Stimulated activated CD8-positive, alpha-beta memory T cell treated with anti-CD3 and anti-CD28 coated beads, Interleukin-4, amount 100 ng/mL, for 1 hour (primary cell): ENCODE measurements around the gene GPR142.
A peak's percentile ranks its signal among the peaks of the same experiment; 100 is the strongest.

ENCODE experiments used
- DNase-seq, 2 donors: peaks; one replicate each; pipeline ENCODE4 v3.0.0-alpha.2; 2020; ENCODE audit warnings: low read depth in 2 of 2, low spot score in 1 of 2

The GPR142 gene

DNA sequence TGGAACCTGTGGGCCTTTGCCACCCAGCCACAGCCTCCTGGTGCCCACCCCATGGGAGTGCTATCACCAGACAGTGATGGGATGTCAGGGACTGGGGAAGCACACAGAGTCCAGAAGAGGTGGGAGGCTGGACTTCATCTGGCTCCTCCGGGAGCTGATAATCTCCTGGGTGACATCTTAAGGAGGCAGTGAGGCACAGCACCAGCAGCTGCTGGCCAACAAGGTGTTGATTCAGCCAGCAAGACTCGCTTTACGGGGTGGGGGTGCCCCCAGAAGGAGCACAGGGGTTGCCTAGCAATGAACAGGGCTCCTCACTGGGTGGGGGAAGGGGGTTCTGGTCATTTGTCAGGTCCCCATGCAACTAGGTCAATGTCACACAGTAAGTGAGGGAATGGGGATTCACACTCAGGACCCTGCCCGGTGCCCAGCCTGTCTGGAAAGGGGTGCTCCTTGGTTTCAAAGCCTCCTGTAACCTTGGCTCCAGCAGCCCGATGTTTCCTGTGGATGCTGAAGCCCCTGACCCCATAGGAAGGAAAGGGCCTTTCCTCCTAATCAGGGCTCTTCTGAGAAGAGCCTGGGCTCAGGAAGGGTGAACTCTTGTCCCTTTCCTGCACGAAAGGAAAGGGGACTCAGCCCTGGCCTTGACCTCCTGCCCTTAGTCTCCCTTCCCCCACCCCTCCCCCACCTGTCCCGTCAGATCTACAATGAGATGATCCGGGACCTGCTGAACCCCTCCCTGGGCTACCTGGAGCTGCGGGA lies 23.6 kb upstream of the GPR142 start:
- no peak for DNase-seq

DNA sequence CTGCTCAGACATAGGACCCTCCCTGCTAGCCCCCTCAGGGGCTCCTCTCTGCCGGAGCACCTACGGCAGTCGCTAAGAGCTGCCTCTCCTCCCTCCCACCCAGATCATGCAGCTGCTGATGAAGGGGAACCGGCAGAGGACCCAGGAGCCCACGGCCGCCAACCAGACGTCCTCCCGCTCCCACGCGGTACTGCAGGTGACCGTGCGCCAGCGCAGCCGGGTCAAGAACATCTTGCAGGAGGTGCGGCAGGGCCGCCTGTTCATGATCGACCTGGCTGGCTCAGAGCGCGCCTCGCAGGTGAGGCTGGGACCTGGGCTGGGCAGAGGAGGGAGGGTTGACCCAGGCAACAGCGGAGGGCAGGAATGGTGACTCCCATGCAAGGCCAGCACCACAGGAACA lies 22.6 kb upstream of the GPR142 start:
- DNase-seq, result no peak

DNA sequence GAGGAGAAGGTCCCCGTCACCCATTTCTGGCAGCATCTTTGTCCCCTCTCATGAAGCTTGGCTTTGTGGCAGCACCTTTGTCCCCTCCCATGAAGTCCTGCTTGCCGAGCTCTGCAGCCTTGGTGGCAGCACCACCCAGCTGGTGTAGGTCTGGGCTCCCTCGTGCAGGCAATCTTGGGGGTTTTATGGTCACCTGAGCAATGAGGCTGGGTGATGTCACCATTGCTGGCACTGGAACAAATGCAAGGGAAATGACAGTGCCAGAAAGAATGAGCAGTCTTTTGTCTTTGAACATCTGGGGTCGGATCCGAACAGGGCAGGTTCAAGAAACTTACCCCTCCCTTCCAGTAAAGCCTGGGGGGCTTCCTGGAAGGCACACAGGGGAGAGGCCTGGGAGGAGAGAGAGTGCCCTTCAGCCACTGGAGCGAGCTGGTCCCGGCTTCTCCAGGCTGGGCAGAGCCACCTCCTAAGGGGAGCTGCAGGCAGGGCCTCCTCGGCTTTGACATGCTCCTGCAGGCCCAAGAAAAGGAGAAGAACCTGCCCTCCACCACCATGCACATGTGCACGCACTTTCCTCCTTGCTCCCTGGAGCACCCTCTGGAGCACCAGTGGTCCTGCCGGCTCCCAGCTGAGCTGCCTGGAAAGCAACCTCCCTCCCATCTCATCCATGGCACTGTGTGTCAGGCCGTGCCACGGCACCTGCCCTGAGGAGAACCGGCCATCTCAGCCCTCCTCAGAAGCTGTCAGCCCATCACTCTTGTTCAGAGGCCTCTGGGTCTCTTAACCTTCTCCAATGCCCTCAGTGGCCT lies 21.7 kb upstream of the GPR142 start:
- DNase-seq, result no peak

DNA sequence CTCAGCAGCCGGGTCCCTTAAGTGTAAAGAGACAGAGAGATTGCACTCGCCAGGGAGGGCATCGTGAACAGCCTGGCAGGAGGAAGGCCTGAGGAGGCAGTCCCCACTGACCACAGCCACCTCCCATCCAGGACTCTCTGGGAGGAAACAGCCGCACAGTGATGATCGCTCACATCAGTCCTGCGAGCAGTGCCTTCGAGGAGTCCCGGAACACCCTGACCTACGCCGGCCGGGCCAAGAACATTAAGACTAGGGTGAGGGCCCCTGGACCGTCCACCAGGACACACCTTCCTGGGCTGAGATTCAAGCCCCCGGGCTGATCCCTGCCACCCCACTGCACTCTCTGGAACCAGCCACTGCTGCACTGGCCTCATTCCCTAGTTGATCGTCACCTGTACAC lies 19.7 kb upstream of the GPR142 start:
- no peak for DNase-seq

DNA sequence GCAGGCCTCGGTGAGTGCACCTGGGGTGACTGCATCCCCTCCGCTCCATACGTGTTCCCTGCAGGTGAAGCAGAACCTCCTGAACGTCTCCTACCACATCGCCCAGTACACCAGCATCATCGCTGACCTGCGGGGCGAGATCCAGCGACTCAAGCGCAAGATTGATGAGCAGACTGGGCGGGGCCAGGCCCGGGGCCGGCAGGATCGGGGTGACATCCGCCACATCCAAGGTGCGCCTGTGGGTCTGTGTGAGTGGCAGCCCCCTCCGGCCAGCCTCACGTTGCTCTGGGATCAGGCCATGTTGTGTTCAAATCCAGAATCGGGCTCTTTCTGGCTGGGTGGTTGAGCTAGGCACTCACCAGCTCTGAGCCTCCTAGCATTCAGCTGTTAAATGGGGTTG lies 18.2 kb upstream of the GPR142 start:
- no peak for DNase-seq

DNA sequence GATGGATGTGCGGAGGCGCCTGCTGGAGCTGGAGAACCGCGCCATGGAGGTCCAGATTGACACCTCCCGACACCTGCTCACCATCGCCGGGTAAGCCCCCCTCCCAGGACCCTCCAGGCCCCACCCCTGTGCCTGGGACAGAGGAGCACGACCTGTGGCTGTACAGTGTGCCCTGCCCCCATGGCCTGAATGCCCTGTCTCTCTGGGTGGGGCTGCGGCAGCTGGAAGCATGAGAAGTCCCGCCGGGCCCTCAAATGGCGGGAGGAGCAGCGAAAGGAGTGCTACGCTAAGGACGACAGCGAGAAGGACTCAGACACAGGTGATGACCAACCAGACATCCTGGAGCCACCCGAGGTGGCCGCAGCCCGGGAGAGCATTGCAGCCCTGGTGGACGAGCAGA lies 16.8 kb upstream of the GPR142 start:
- DNase-seq, result no peak

DNA sequence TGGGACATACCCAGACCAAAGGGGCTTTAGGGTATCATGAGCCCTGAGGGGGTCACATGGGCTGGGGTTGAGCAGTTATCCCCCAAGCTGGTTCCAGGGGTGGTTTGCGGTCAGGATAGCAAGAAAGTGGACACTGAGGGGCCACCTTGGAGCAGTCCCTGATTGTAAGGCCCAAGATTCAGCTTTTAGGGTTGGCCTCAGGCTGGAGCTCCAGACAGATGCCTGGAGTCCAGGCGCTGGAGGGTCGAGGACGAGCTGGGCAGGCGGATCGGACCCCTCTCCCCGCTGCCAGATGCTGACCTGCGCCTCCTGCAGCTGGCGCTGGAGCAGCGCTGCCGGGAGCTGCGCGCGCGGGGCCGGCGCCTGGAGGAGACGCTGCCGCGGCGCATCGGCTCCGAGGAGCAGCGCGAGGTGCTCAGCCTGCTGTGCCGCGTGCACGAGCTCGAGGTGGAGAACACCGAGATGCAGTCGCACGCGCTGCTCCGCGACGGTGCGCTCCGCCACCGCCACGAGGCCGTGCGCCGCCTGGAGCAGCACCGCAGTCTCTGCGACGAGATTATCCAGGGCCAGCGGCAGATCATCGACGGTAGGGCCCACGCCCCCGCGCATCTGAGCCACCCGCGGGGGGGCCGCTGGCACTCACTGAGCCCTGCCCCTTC lies 15.6 kb upstream of the GPR142 start:
- DNase-seq, result no peak

DNA sequence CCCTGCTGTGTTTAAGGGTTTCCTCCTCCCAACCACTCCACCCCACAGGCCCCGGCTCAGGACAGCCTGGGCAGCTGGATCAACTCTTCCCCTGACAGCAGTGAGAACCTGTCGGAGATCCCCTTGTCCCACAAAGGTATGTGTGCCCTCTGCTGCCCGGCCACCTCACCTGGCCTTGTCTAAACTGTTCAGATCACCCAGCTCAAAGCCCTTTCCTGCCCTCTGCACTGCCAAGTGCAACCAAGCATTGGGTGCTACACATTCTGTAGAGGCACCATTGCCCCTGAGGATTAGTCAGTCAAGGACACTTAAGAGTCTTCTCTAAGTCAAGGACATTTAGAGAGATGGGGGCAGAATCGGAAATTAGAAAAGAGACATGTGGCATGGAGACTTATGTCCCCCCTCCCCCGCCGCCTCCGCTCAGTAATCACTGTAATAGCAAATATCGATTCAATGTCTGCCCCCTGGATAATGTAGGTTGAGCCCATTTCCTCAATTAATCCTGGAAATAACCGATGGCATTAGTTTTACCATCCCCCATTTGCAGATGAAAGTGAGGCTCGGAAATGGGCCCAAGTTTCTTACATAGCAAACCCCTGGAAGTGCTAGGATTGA lies 13.8 kb upstream of the GPR142 start:
- DNase-seq, result no peak

DNA sequence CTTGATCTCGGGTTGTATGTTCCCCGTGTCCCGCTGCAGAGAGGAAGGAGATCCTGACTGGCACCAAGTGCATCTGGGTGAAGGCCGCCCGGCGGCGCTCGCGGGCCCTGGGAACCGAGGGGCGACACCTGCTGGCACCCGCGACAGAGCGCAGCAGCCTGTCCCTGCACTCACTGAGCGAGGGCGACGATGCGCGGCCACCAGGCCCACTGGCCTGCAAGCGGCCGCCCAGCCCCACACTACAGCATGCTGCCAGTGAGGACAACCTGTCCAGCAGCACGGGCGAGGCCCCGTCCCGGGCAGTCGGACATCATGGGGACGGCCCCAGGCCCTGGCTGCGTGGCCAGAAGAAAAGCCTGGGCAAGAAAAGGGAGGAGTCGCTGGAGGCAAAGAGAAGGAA lies 13.2 kb upstream of the GPR142 start:
- DNase-seq, result peak in 1 of 2 donors; percentile 17

DNA sequence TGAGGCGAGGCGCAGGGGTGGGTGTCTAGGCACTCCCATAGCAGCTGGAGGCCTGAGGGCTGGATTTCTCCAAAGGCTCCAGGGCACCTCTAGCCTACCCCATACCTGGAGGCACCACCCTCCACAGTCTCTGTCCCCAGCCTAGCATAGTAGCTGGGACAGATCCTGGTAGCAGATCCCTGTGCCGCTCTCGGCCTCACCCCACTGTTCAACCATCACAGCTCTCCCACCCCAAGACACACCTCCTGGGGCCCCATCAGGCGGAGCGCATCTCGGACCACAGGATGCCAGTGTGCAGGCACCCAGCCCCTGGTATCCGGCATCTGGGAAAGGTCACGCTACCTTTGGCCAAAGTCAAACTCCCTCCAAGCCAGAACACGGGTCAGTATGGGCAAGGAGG lies 12.7 kb upstream of the GPR142 start:
- no peak for DNase-seq

DNA sequence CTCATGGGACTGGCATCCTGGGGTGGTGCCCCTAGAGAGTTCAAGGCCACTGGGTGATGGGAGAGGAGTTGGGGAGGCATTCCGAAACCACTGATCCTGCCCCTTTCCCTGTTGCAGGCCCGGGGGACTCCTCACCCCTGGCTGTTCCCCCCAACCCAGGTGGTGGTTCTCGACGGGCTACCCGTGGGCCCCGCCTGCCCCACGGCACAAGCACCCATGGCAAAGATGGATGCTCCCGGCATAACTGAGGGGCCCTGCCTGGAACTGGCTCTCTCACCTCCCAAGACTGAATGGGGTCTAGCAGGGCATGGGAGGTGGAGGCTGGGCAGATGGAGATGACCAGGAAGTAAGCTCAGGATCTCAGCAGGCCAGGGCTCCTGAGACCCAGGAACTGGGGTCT lies 12.2 kb upstream of the GPR142 start:
- DNase-seq, result no peak

DNA sequence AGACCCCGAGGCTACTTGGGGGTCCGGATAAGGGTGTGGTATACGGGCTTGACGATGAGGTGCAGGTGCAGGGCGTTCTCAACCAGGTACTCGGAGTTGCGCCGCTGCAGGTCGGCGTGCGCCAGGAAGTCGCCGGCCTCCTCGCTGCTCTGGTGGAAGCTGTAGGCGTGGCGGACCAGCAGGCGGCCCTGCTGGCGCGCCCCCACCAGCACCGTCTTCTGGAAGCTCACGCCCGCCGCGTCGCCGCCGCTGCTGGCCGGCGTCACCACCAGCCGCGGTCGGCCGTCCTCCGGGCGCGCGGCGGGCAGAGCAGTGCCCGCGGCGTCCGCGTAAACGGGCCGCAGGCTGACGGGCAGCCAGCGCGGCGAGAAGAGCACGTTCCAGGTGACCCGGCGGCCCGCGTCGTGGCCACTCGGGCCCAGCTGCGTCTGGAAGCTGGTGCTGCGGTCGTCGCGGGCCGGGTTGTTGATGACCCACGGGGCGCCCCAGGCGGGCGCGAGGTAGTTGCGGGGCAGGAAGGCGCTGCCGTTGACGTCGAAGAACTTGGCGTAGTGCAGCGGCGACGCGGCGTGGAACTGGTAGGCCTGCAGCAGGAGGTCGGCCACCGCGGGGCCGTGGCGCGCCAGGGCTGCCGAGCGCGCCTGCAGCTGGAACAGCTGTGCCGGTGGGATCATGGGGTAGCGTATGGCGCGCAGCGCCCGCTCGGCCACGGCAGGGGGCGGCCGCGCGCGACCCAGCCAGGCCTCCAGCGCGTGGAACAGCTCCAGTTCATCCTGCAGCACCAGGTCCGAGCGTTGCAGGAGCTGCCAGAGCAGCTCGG lies 10.4 kb upstream of the GPR142 start:
- DNase-seq, result no peak

DNA sequence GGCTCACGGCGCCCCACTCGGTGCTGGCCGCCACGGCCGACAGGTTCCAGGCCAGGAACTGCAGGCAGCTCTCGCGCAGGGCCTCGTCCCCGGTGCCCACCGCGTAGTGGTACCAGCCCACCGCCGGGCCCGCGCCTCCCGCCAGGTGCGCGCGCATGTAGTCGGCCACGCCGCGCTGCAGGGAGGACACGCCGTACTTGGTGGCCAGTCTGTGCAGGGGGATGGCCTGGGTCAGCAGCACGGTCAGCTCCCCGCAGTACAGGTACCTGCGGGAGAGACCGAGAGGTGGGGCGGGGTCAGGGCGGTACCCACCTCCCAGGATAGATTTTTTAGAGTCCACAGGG lies 9.9 kb upstream of the GPR142 start:
- no peak for DNase-seq

DNA sequence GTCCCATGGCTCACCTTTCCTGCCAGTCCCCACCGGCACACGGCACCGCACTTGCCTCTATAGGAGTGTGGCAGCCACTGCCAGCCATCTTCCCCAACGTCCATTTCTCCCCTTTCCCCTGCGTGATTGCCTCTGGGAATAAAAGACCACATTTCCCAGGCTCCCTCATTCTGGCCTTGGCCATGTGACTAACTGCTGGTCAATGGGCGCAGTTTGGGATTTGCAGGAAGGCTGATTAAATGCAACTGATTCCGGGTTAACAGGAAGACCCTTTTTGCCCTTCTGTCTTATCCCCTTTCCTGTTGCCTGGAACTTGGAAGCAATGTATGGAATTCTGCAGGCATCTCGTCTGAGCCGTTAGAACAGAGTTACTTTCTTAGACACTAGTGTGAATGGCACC lies 8.6 kb upstream of the GPR142 start:
- DNase-seq, result no peak

DNA sequence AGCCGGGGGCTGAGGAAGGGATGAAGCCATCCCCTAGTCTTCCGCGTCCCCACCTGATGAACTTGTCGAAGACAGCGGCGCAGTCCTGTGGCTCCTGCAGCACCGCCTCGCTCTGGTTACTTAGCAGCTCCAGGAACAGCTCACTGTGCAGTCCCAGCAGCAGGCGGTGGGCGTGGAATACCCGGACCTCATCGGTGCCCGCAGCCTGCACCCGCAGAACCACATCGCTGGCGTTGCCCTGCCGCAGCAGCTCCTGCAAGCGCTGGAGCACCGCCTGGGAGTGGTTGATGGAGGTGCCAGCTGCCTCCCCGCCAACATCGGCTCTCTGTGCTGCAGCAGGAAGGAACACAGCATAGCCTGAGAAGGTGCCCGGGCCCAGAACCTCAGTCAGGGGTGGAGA lies 7.4 kb upstream of the GPR142 start:
- no peak for DNase-seq

DNA sequence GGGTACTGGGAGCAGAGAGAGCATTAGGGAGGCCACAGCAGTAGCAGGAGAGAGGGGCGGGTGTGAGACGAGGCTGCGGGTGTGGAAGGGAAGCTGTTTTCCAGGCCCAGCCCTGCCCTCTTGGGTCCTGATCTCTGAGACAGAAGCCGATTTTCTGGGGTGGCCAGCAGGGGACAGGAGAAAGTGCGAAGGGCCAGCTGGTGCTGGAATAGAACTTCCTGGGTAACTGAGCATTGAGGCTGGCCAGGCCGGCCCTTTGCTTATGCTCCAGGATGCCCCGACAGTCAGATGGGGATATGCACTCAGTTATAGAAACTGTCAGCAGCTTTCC lies 6.4 kb upstream of the GPR142 start:
- DNase-seq, result no peak

DNA sequence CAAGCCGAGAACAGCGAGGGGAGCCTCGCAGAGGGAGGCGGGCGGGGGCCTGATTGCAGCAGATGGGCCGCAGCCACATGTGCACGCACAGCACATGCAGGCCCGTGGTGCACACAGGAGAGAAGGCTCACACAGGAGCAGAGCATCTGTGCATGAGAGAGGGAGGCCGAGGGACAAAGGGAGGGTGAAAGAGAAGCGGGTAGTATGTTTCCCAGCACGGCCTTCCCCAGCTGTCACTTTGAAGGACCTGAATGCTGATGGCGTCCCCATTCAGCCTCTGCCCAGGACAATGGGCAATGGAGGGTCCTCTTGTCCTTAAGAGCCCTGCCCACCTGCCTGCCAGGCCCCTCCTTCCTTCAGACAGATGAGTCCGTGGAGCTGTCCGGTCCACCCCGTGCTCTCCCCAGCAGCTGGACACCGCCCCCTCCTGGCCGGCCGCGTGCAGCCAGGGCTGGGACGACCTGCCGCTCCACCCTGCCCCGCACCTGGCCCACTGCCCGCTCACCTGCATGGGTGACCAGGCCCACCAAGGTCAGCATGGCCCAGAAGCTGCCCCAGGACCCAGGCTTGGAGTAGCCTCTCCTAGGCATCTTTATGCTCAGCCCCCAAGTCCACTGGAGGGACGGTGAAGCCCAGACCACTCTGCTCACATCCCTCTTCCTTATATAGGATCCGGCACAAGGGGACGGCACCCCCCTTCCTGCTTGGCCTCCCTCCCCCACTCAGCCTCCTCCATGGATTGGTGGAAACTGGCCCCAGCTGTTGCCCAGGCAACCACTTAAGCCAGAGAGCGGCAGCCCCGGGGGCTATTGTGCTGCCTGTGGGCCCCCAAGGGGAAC lies 5.9 kb upstream of the GPR142 start, which contains the start of gene BTBD17:
Gene BTBD17 (minus strand): TSS at position 639 of the 839 bp plus-strand sequence. CDS start 49 bp downstream, at position 590.
- no peak for DNase-seq

DNA sequence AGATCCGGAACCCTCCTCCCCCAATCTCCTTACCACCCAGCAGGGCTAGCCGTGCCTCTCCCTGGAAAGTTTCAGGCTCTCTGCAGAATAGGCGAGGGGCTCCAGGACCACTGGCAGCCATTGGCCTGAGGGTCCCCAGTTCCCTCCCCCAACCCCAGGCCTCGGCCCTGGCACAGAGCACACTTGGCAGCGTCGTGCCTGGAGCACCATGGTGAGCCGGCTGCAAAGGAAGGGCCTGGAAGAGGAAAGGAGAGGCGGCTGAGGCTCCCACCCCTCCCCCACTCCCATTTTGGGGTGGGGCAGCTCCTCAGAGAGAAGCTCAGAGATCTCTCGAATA lies 5.3 kb upstream of the GPR142 start:
- no peak for DNase-seq

DNA sequence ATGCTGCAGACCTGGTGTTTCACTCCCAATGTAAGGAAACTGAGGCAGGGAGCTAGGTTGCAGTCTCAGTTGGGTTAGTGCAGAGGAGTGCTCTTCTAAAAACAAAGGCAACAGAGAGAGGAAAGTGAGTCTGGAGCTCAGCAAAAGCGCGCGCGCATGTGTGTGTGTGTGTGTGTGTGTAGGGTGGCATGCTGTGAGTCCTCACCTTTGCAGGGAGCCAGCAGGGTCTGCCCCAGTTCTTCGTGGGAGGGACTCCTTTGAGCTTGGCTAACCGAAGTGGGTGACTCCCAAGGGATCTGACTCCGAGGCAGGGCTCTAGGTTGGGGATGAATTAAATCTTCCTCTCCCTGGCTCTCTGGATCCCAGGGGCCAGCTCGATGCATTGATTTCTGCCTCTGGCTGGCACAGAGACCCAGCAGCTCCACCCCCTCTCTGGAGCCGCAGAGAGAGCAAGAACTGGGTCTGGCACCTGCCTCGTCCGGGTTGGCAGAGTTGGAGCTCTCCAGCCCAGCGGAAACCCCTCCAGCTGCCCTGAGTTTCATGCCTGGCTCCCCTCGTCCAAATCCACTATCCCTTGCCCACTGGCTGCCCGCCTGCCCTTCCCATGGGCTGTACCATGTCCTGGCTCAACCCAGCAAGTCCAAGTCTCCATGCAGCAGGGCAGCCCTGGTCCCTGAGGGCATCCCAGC lies 4.4 kb upstream of the GPR142 start:
- no peak for DNase-seq
